Measurements from ENCODE around the gene INTS6L.

Gene INTS6L

DNA sequence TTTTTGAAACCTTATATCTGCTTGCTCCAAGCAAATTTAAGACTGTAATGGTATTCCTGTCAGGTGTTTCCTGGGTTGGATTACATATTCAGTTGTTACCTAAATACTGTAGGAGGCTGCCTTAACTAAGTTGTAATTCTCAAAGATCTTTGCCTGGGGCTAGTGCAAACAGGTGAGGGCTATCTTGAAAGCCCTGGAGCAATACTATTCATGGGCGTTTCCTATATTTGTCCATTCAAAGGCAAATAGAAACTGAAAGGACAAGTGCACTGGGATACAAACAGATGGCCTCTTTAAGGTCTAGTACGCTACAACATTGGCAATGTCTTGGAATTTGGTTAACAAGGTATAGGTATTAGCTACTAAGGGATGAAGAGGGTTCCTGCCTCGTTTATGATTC, 108.9 kb downstream of the INTS6L start:
- no peak for FAIRE-seq

Measured in A204.1 (cell line).